CD4-positive, alpha-beta T cell treated with Interleukin-17A for 4 hours (primary cell): ENCODE data around the gene PRMT1.
"Not testable (repeated sequence)": the region's sequence is repeated elsewhere in the genome, so short reads cannot be mapped to it uniquely, and the experiment has no call there.

Experiments
- DNase-seq: peaks from one replicate; pipeline ENCODE4 v3.0.0-alpha.2; 2020; ENCODE audit warnings: mixed read lengths

The PRMT1 gene

GRCh38 chr19:49677231-49677900 is at the start of gene PRMT1:
PRMT1 (plus strand) TSS chr19:49677271; CDS start chr19:49677281, 10 bp downstream.
- peak; percentile 44 for DNase-seq

- DNase-seq: no peak
These were observed 47.4 kb upstream of the PRMT1 start for GRCh38 chr19:49629659-49630058.

- no peak for DNase-seq
These were observed 46.0 kb upstream of the PRMT1 start for GRCh38 chr19:49631014-49631588.

- no peak for DNase-seq
These were observed 45.4 kb upstream of the PRMT1 start for GRCh38 chr19:49631610-49632192.

GRCh38 chr19:49632576-49632975 is 44.5 kb upstream of the PRMT1 start:
- DNase-seq: no peak

GRCh38 chr19:49633273-49633672 is 43.8 kb upstream of the PRMT1 start:
- DNase-seq: not testable (repeated sequence)

- no peak for DNase-seq
These were observed 41.4 kb upstream of the PRMT1 start for GRCh38 chr19:49635530-49636232.

- no peak for DNase-seq
These were observed 40.7 kb upstream of the PRMT1 start for GRCh38 chr19:49636233-49636932.

GRCh38 chr19:49637821-49638738 is 39.0 kb upstream of the PRMT1 start:
- DNase-seq: no peak

GRCh38 chr19:49639401-49640112 is 37.5 kb upstream of the PRMT1 start:
- no peak for DNase-seq

- DNase-seq: peak; percentile 100
These were observed 36.8 kb upstream of the PRMT1 start, which contains the start of gene RRAS for GRCh38 chr19:49640113-49640898. RRAS (minus strand) TSS chr19:49640143; CDS start chr19:49640098, 45 bp downstream.

GRCh38 chr19:49641688-49642491 is 35.2 kb upstream of the PRMT1 start, which contains the start of gene SCAF1:
SCAF1 (plus strand) TSS chr19:49642209; CDS start chr19:49645027, 2,818 bp downstream.
- DNase-seq: peak; percentile 99

GRCh38 chr19:49642492-49643035 is 34.5 kb upstream of the PRMT1 start:
- DNase-seq: no peak

GRCh38 chr19:49643466-49643865 is 33.6 kb upstream of the PRMT1 start:
- DNase-seq: no peak

- DNase-seq: no peak
These were observed 31.5 kb upstream of the PRMT1 start for GRCh38 chr19:49645592-49645991.

GRCh38 chr19:49645995-49646394 is 31.1 kb upstream of the PRMT1 start:
- DNase-seq: no peak

- DNase-seq: no peak
These were observed 30.5 kb upstream of the PRMT1 start for GRCh38 chr19:49646586-49646985.

- DNase-seq: no peak
These were observed 25.8 kb upstream of the PRMT1 start for GRCh38 chr19:49651029-49651819.
